WTC11 (cell line): ENCODE results near the gene IL1RAPL1. TPM values are rescaled to one million over a fixed set of nuclear protein-coding genes. Genes with fewer than 3 reads are reported as not detected.

Experiments
- ATAC-seq: fragments of 200-7000 bp; cut with Tn5 transposase; 2 replicates; pipeline ENCODE4 v1.10.0; 2021; ENCODE audit warnings: mild to moderate bottlenecking, moderate library complexity
- CTCF ChIA-PET: fragments of 300-600 bp; sonication (Branson Sonifier 250); formaldehyde crosslinking; loops from one replicate; lab custom pipeline; 2021; ENCODE audit warnings: antibody characterized with exemption; lab: Charles Lee
- POLR2A ChIA-PET: fragments of 350-600 bp; sonication (Branson Sonifier 250); formaldehyde crosslinking; loops from one replicate; lab custom pipeline; 2021; ENCODE audit warnings: antibody characterized with exemption; lab: Charles Lee
- DNase-seq: peaks from one replicate; pipeline ENCODE4 v3.0.0; 2021; ENCODE audit warnings: low spot score
- H3K27ac Mint-ChIP-seq: 2 replicates; pipeline ENCODE4 v1.8.0; 2021; ENCODE audit warnings: mixed read lengths
- H3K27me3 Mint-ChIP-seq: 2 replicates; pipeline ENCODE4 v1.8.0; 2021; ENCODE audit warnings: low read depth, mild to moderate bottlenecking, moderate library complexity, mixed read lengths
- H3K36me3 Mint-ChIP-seq: 2 replicates; pipeline ENCODE4 v1.8.0; 2021; ENCODE audit warnings: mixed read lengths
- H3K4me1 Mint-ChIP-seq: 2 replicates; pipeline ENCODE4 v1.8.0; 2022; ENCODE audit warnings: mixed read lengths
- H3K4me3 Mint-ChIP-seq: 2 replicates; pipeline ENCODE4 v1.8.0; 2021; ENCODE audit warnings: mild to moderate bottlenecking, moderate library complexity, mixed read lengths
- H3K9me3 Mint-ChIP-seq: 2 replicates; pipeline ENCODE4 v1.8.0; 2021; ENCODE audit warnings: mixed read lengths
- ATF6 ChIP-seq: sonication (generic); formaldehyde crosslinking; IDR thresholded peaks from 2 replicates; pipeline ENCODE4 v1.8.1; 2023; ENCODE audit warnings: mild to moderate bottlenecking, missing genetic modification reagents
- CDX4 ChIP-seq: fragments of 250-450 bp; sonication (Bioruptor Pico); IDR thresholded peaks from 2 replicates; pipeline ENCODE4 v1.9.0; 2021; ENCODE audit warnings: moderate library complexity, mild to moderate bottlenecking, inconsistent platforms, borderline replicate concordance
- CREM ChIP-seq: sonication (generic); formaldehyde crosslinking; IDR thresholded peaks from 2 replicates; pipeline ENCODE4 v1.8.1; 2022; ENCODE audit warnings: mild to moderate bottlenecking, missing genetic modification reagents, moderate library complexity
- E2F1 ChIP-seq: sonication (generic); formaldehyde crosslinking; IDR thresholded peaks from 2 replicates; pipeline ENCODE4 v1.8.0; 2022; ENCODE audit warnings: mild to moderate bottlenecking, missing genetic modification reagents
- EMX1 ChIP-seq: fragments of 250-450 bp; sonication (Bioruptor Pico); IDR thresholded peaks from 2 replicates; pipeline ENCODE4 v1.8.0; 2021; ENCODE audit warnings: mild to moderate bottlenecking
- ETV6 ChIP-seq: sonication (generic); formaldehyde crosslinking; IDR thresholded peaks from 2 replicates; pipeline ENCODE4 v1.8.1; 2022; ENCODE audit warnings: mild to moderate bottlenecking, missing genetic modification reagents
- HMGA2 ChIP-seq: fragments of 250-450 bp; sonication (Bioruptor Pico); IDR thresholded peaks from 2 replicates; pipeline ENCODE4 v1.4.0; 2021; ENCODE audit warnings: mild to moderate bottlenecking, moderate library complexity
- JAZF1 ChIP-seq: fragments of 250-450 bp; sonication (Bioruptor Pico); IDR thresholded peaks from 2 replicates; pipeline ENCODE4 v1.9.0; 2021; ENCODE audit warnings: moderate library complexity, mild to moderate bottlenecking, inconsistent platforms
- MAX ChIP-seq: sonication (generic); formaldehyde crosslinking; IDR thresholded peaks from 2 replicates; pipeline ENCODE4 v1.8.0; 2022; ENCODE audit warnings: mild to moderate bottlenecking, missing genetic modification reagents
- MYBL2 ChIP-seq: sonication (generic); formaldehyde crosslinking; IDR thresholded peaks from 2 replicates; pipeline ENCODE4 v1.8.1; 2023; ENCODE audit warnings: mild to moderate bottlenecking, moderate library complexity, missing genetic modification reagents
- OVOL2 ChIP-seq: fragments of 250-450 bp; sonication (Bioruptor Pico); IDR thresholded peaks from 2 replicates; pipeline ENCODE4 v1.9.0; 2021; ENCODE audit warnings: mild to moderate bottlenecking, borderline replicate concordance
- PREB ChIP-seq: sonication (generic); formaldehyde crosslinking; IDR thresholded peaks from 2 replicates; pipeline ENCODE4 v1.8.1; 2022; ENCODE audit warnings: mild to moderate bottlenecking, missing genetic modification reagents, moderate library complexity, borderline replicate concordance
- SMAD4 ChIP-seq: sonication (generic); formaldehyde crosslinking; IDR thresholded peaks from 2 replicates; pipeline ENCODE4 v1.8.0; 2022; ENCODE audit warnings: mild to moderate bottlenecking, missing genetic modification reagents
- SP1 ChIP-seq: sonication (generic); formaldehyde crosslinking; conservative IDR thresholded peaks from 2 replicates; pipeline ENCODE4 v1.8.1; 2022; ENCODE audit warnings: missing genetic modification reagents
- TEAD4 ChIP-seq: sonication (generic); formaldehyde crosslinking; IDR thresholded peaks from 2 replicates; pipeline ENCODE4 v1.8.0; 2022; ENCODE audit warnings: mild to moderate bottlenecking, missing genetic modification reagents
- ZNF121 ChIP-seq: sonication (generic); formaldehyde crosslinking; IDR thresholded peaks from 2 replicates; pipeline ENCODE4 v1.8.0; 2023; ENCODE audit warnings: missing genetic modification reagents
- ZNF263 ChIP-seq: sonication (generic); formaldehyde crosslinking; IDR thresholded peaks from 2 replicates; pipeline ENCODE4 v1.8.1; 2022; ENCODE audit warnings: low read depth, mild to moderate bottlenecking, moderate library complexity, missing genetic modification reagents
- ZNF423 ChIP-seq: fragments of 250-450 bp; sonication (Bioruptor Pico); IDR thresholded peaks from 2 replicates; pipeline ENCODE4 v2.1.2; 2022; ENCODE audit warnings: mild to moderate bottlenecking, moderate library complexity
- total RNA-seq: library from RNA; stranded (reverse); gene quantifications from 3 replicates; pipeline ENCODE4 v1.2.3, GENCODE V29; 2021

Gene IL1RAPL1
- total RNA-seq, 1 experiment from 2014 or later, result 0.13 TPM

- no peak for TF ChIP-seq CDX4 (CRISPR knock-in tag)
- TF ChIP-seq TEAD4 (CRISPR knock-in tag), result no peak
- TF ChIP-seq ETV6 (CRISPR knock-in tag), result no peak
- TF ChIP-seq PREB (CRISPR knock-in tag), result no peak
- TF ChIP-seq OVOL2, result no peak
- TF ChIP-seq CREM (CRISPR knock-in tag), result no peak
- TF ChIP-seq E2F1 (CRISPR knock-in tag), result no peak
These were observed 323.2 kb downstream of the IL1RAPL1 start (continued) for GRCh38 chrX:28910487-28910886.

- H3K36me3 Mint-ChIP-seq, result no peaks in the 10 kb centered on the region
- no peaks in the 10 kb centered on the region for H3K9me3 Mint-ChIP-seq
- H3K4me3 Mint-ChIP-seq, result no peak overlapping the region
- peak; percentile 76 for ATAC-seq
- POLR2A ChIA-PET, result no interaction called here
- no peak overlapping the region for H3K27ac Mint-ChIP-seq
- peaks cover 25% of the 10 kb centered on the region for H3K4me1 Mint-ChIP-seq
- no peaks in the 10 kb centered on the region for H3K27me3 Mint-ChIP-seq
- TF ChIP-seq SP1 (CRISPR knock-in tag) (no peak), HMGA2 (no peak), MAX (no peak), SMAD4 (no peak), JAZF1 (CRISPR knock-in tag) (no peak), EMX1 (CRISPR knock-in tag) (no peak), ZNF263 (no peak), ZNF423 (CRISPR knock-in tag) (no peak), ZNF121 (no peak)
- CTCF ChIA-PET, result no interaction called here
- DNase-seq, result no peak
These were observed 333.1 kb downstream of the IL1RAPL1 start for GRCh38 chrX:28920153-28920943.

GRCh38 chrX:28922106-28922505 is 334.9 kb downstream of the IL1RAPL1 start:
- Mint-ChIP-seq H3K9me3 (no peaks in the 10 kb centered on the region), H3K4me3 (no peak overlapping the region), H3K27me3 (no peaks in the 10 kb centered on the region), H3K27ac (no peak overlapping the region), H3K36me3 (no peaks in the 10 kb centered on the region), H3K4me1 (peaks cover 24% of the 10 kb centered on the region)
- ATAC-seq, result no peak
- no peak for DNase-seq
- ChIA-PET CTCF (no interaction called here), POLR2A (no interaction called here)
- no peak for TF ChIP-seq TEAD4 (CRISPR knock-in tag)
- no peak for TF ChIP-seq ATF6 (CRISPR knock-in tag)
- TF ChIP-seq MYBL2, result no peak
